GM21723 (cell line): ENCODE data around the gene DNAJB11.
A peak's percentile ranks its signal among the peaks of the same experiment; 100 is the strongest.
"Not testable (repeated sequence)": the region's sequence is repeated elsewhere in the genome, so short reads cannot be mapped to it uniquely, and the experiment has no call there.

Experiments
- ATAC-seq: cut with Tn5 transposase; IDR thresholded peaks from one replicate; pipeline ENCODE4 v1.9.1; 2021; ENCODE audit warnings: mild to moderate bottlenecking, moderate library complexity; ENCODE audit not compliant: unreplicated experiment

DNAJB11 gene

GRCh38 chr3:186617036-186617946 is 46.8 kb downstream of the DNAJB11 start:
- peak; percentile 95 for ATAC-seq

GRCh38 chr3:186618318-186618938 is 47.9 kb downstream of the DNAJB11 start:
- no peak for ATAC-seq

GRCh38 chr3:186619787-186620212 is 49.3 kb downstream of the DNAJB11 start:
- ATAC-seq, result no peak

GRCh38 chr3:186620213-186621092 is 49.9 kb downstream of the DNAJB11 start:
- ATAC-seq, result no peak

DNA sequence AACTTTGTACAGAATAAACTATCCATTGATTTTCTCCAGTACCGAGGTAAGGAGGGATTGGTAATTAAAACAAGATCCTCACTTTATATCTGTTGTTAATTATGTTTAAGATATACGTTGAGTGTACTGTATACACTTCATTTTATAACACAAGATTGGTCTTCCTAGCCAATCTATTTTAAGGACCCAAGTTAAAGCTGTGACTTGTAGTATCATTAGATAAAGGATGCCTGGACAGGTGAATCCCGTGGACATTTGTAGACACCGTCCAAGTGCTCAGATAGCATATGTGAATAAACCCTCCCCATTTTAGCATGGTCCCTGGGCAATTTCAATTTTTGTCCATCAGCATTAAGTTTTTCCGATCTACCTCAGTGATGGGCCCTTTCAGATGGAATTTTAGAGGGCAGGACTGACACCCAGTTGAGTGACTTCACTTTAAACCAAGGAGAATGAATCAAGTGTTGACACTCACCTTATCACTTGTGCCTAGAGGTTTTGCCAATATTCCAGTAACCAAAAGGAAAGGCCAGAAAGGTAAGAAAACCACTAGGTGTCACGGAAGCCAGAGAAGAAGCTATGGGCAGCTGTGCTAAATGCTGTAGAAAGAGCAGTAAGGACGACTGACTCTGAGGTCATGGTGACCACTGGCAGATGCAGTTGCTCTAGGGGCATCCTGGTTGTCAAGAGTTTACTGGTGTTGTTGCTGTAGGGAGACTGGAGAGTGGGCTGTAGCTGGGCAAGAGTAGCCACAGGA is 51.6 kb downstream of the DNAJB11 start:
- no peak for ATAC-seq

DNA sequence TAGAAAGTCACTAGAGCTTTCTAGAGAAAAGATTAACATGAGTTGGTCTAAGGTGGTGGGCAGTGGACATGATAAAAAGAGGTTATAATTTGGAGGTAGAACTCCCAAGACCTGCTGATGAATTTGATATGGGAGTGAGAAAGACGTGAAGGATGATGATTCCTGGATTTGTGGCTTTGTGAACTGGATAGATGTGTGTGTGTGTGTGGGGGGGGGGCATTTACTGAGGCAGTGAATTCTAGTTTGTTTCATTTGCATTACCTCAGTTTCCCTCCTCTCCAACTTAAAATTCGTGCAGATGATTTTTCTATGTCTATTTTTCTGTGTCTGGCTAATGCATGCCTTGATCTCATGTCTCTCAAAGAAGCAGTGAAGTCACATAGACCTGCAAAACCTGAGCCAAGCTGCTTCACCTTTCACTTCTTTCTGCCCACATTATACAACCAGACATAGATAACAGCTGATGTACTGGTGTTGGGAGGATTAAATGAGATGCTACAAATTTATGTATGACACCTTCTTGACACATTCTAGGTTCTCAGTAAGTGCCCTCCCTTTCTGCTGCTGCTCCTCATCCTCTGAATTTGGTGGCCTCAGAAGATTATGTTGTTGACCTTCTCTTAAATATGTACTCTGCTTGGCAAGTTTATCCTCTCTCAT is 52.3 kb downstream of the DNAJB11 start:
- no peak for ATAC-seq

GRCh38 chr3:186624598-186624997 is 54.1 kb downstream of the DNAJB11 start:
- ATAC-seq, result no peak

DNA sequence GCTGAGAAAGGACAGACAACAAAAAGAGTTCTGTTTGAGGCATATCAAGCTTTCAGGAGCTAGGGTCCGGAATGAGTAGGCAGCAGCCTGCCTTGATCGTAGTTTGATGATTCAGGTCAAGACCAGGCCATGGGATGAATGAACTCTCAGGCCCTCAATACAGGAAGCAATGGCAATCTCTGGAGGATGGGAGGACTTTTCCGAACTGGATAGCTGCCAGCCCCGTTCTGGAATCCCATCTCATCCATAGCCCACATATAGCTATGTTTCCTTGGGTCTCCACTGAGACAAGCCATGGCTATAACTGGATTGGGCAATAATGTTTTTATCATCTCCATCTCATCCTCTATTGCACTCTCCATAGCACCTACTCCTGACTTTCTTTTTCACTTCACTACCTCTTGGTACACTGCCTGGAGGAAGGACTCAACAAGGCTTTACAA is 55.1 kb downstream of the DNAJB11 start:
- ATAC-seq, result no peak

DNA sequence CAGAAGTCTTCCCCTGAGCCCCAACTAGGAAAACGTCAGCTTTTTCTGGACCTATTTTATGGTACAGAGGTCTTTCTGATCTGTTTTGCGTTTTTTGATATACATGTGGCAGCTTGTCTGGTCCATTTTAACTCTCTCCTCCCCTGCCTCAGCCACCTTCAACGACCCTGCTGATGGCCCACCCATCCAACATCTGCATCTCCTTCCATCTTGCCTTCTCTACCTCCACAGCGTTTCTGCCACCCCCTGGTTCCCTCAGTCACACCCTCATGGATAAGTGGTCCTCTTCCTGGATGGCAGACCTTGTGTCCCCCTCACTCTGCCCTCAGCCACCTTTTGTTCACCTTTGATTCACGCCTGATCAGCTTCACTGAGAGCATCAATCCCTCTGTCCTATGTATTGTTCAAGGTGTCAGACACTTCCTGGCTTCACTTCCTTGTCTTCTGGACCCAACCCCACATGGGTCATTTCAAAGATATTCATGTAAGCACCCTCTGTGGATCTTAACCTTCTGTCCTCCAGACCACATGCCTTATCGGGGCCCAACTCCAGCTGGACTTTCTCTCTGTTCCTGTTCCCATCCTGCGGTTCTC is 55.8 kb downstream of the DNAJB11 start:
- ATAC-seq, result no peak

GRCh38 chr3:186627852-186628414 is 57.4 kb downstream of the DNAJB11 start:
- ATAC-seq, result no peak

DNA sequence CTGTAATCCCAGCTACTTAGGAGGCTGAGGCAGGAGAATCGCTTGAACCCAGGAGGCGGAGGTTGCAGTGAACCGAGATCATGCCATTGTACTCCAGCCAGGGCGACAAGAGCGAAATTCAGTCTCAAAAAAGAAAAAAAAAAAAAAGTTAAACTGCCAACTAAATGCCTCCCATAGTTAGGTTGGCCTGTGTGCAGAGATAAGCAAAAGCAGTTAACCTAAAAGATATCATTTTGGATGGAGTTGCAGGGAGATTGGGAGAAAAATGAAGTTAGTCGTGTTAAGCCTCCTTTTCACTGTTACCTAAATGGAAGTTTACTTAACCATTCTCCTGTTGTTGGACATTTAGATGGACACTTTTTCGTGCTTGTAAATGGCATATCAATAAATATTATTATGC is 58.2 kb downstream of the DNAJB11 start:
- no peak for ATAC-seq

- ATAC-seq, result no peak
Measured at GRCh38 chr3:186630950-186631641, 60.6 kb downstream of the DNAJB11 start.

DNA sequence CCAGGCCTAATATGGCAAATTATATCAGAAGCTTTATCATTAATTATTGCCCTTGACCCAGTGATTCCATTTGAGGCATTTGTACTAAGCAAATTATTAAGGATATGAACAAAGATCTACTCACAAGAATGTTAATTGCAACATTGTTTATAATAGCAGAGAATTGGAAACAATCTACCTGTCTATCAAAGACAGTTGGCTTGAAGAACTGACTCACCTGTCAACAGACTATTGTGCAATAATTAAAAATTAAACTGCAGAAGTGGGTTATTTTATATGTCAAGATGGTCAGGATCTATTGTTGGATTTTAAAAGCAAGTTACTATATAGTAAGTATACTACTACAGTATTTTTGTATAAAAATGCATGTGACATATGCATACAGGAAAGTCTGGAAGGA is 63.0 kb downstream of the DNAJB11 start:
- ATAC-seq, result no peak

DNA sequence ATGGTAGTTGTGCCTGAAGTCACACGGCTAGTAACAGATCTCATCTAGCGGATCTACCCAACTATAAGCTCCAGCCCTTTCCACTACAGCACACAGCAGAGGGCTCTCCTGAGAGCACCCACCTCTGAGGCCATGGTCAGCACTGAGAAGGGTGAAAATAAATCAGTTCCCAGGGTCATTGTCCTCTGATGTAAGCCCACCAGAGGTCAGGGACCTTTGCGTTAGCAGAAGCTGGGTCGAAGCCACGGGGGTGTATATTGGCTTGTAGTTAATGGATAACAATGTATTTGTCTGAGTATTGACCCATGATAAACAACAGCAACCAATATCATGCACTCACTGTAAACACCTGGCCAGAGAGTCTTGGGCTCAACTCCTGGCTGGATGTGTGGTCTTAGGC is 63.7 kb downstream of the DNAJB11 start:
- not testable (repeated sequence) for ATAC-seq
